Activated naive CD8-positive, alpha-beta T cell treated with anti-CD3 and anti-CD28 coated beads, Interleukin-2, amount 50 U/mL, for 16 hours (primary cell): Measurements from ENCODE around the gene RNF207.

Source experiments
- DNase-seq: peaks from one replicate; pipeline ENCODE4 v3.0.0-alpha.2; 2020; ENCODE audit warnings: low read depth, low spot score

RNF207 gene

GRCh38 chr1:6248161-6248776, 42.4 kb downstream of the RNF207 start:
- DNase-seq, result no peak

DNA sequence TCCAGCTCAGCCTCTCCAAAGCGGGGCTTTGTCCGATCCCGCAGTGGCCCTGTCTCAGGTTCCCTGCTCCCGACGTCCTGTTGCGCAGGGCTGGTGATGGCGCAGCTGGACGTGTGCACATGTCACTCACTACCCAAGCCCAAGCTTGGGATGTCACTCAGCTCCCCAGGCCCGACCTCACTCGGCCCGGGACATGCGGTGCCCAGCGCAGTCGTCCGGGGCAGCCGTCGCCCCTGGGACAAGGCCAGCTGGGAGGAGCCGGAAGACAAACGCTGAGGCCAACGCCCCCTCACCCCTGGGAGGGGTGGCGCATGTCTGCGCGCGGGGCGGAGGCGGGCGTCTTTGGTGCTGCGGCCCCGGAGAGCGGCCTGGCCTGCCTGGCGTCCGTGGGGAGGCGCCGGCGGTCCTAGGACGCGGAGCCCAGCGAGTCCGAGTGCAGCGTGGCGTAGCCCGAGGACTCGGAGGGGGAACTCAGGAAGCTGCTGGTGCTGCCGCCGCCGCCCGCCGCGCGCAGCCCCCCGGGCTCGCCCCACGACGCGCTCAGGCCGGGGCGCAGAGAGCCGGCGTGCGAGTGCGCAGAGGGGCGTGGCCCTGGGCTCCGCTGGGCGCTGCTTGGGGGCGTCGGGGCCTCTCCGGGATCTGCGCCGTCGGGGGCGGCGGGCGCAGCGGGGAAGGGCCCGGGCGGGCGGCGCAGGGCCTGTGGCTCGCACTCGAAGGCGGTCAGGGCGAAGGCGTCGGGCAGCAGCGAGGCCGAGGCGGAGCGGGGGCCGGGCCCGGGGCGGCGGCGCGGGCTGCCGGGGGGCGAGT, 43.2 kb downstream of the RNF207 start:
- DNase-seq, result no peak

DNA sequence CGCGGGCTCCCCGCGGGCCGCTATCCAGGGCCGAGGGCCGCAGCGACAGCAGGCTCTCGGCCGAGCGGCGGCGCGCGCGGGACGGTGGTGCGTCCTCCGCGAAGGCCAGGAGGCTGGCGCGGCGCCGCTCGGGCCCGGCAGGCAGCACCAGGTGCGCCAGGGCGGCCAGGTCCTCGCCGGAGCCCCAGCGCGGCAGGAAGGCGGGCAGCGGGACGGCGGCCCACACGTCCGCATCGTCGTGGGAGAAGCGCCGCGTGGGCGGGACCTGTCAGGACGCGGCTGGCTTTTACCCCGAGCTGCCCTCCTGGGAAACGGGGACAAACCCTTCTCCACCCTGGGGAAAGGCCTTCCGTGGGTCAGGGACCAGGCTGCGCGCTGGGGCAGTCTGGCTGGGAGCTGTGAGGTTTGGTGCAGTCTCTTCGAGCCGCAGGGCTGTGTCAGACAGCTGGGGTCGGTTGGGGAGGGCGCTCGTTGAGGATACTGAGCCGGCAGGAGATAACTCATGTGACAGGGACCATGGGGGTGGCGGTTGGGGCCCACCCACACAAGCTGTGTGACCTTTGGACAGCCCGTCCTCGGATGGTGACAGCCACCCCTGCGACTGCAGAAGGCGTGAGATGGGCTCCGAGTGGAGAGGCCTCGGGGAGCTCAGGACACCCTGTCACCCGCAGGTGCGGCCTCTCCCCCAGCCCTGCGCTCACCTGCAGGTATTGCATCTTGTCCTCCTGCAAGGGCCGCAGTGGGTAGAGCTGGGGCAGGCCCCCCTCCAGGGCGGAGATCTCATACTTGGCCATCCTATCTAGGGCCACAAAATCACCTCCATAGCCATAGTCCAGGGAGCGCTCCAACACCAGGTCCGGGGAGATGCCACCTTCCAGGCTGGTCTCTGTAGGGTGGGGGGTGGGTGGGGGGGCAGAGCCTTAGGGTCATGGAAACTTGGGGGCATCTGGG, 44.1 kb downstream of the RNF207 start:
- no peak for DNase-seq

DNA sequence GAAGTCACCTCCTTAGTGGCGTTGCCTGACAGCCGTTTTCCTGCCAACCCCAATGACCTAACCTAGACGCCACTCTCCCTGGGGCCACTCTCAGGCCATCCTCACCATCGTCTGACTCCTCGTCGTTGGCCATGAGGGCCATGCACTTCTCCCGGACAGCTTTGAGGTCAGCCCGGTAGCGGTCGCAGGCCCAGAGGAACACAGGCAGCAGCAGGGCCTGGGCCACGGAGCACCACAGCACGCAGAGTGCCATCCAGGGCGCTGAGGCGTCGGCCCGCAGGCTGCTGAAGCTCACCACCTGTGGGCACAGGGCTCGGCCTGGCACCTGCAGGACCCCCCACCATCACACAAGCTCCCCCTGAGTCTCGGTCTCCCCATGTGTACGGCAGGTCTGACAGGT, 45.3 kb downstream of the RNF207 start:
- DNase-seq, result no peak

DNA sequence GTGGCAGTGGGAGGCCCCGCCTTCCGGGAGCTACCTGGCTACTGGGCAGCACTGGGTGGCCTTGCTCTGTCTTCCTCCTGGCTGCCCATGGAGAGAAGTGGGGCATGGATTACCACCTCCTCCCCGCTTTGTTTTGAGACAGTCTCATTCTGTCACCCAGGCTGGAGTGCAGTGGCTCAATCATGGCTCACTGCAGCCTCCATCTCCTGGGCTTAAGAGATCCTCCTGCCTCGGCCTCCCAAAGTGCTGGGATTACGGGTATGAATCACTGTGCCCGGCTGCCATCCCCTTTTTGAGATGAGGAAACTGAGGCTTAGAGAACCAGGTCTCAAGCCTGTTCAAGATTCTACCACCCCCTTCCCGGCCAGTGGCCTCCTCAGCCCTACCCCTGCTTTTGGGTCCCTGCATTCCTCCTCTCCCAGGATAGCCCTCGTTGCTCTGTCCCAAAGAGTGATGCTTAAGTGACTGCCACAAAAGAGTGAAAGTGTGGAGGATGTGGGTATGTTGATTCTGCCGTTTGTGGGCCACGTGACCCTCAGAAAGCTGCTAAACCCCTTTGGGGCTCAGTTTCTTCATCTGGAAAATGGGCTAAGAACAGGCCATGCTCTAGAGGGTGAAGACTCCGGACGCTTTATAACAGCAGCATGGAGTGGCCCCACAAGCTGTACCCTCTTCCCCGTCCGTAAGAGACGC, 45.9 kb downstream of the RNF207 start:
- no peak for DNase-seq

DNA sequence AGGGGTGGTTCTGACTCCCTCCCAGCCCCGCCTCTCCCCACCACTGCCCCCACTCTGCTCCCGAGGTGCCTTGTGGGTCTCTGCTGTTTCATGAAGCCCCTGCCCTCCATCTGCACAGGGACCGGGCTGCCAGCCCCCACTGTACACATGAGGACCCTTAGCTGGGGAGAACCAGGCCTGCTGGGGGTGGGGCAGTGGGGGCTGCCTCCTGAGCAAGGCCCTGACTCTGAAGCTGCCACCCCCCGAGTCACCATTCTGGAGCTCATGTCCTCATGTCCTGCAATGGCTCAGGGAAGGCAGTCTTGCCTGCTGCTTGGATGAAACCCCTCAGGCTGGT, 46.4 kb downstream of the RNF207 start:
- no peak for DNase-seq

DNA sequence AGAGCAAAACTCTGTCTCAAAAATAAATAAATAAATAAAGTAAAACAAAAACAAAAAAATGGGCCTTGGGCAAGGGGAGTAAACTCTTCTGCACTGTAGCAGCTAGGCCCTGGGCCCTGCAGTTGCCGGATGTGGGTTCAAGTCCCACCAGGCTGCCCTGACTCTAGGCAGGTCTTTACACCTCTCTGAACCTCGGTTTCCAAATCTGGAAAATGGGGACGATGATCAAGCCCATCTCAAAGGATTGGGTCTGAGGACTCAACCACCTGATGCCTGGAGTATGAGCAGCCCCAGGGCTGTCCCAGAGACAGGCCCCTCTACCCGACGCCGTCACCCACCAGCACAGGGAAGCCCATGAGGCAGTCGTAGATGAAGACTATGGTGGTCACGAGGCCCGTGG, 47.5 kb downstream of the RNF207 start:
- DNase-seq, result no peak

DNA sequence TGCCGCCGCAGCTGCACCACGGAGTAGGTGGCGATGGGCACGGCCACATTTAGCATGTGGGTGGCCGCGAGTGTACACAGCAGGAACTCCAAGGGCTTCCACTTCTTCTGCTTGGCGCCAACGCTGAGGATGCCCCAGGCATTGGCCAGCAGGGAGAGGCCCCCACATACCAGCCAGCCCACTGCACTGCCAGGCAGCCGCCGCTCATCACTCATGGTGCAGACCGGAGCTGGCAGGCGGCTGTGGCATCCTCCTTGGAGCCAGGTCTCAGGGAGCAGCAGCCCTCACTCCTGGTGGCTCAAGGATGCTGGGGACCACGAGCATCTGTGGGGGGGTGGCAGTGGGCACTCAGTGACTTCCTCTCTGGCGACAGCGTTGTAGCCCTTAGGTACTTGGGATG, 48.8 kb downstream of the RNF207 start:
- no peak for DNase-seq

- DNase-seq, result no peak
These were observed 50.7 kb downstream of the RNF207 start for GRCh38 chr1:6256645-6257044.

GRCh38 chr1:6257541-6258069, 51.7 kb downstream of the RNF207 start:
- no peak for DNase-seq

GRCh38 chr1:6258675-6259074, 52.8 kb downstream of the RNF207 start:
- no peak for DNase-seq

GRCh38 chr1:6259491-6260362, 53.8 kb downstream of the RNF207 start:
- DNase-seq, result peak; percentile 59

DNA sequence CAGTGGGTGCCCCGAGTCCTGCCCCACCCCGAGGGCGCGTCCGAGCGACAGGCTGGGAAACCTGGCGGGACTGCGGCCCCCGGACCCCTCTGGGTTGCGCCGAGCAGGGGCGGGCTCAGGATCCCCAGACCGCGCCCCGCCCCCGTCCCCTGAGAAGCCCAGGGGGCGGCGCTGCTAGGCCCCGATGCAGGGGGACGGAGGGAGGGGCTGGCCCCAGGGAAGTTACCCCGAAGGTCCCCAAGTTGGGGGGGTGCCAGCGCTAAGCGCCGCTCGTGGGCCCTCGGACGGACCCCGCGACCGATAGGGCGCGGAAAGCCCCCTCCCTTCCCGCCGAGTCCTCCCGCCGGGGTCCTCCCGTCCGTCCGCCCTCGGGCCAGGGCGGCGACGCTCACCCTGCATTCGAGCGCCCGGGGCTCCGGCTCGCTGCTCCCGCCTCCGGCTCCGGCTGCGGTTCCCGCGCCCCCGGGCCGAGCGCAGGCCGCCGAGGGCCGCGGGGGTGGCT, 54.6 kb downstream of the RNF207 start:
- DNase-seq, result no peak

DNA sequence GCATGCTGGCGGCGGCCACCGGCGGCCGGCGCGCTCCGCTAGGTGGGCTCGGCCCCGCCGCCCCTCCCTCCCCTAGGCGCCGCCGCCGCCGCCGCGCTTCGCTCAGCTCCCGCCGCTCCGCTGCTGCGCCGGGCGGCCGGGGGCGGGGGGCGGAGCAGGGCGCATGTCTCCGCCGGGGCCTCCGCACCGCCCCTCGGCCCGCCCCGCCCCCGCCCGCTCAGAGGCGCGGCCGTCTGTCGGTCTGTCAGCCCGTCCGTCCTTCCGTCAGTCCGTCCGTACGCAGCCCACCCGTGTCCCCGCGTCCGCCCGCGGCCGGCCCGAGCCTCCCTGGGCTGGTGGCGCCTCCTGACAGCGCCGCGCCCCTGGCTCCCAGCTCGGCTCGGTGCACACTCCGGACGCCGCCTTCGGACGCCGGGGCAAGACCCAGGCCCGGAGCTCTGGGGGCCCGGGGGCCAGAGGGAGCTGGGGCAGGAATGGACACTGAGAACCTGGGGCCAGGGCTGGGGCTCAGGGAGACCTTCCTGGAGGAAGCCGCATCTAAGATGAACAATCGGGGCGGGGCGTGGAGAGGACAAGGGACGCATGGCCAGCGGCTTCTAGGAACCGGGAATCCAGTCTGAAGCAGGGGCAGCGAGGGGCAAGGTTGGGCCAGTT, 55.2 kb downstream of the RNF207 start, which contains the start of gene GPR153:
TSS of gene GPR153 (minus strand) at position 138 of the 654 bp plus-strand sequence. CDS start 6,193 bp downstream, outside the sequence.
- no peak for DNase-seq

DNA sequence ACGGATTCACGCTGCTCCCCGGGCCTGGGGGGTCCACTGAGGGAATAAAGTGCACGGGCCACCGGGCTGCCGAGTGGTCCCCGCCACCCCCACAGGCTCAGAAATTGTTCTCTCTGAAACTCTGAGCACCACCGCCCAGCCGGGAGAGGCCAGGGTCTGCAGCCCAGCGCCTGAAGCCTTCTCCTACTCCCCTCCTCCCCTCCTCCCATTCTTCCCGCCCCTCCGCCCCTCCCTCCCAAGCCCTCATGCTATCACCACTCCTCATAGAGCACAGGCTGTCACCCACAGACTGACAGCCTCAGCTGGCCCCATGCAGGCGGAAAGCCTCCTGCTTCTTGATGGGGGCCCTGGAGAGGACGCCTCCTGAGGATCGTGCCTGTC, 55.7 kb downstream of the RNF207 start:
- DNase-seq, result no peak

DNA sequence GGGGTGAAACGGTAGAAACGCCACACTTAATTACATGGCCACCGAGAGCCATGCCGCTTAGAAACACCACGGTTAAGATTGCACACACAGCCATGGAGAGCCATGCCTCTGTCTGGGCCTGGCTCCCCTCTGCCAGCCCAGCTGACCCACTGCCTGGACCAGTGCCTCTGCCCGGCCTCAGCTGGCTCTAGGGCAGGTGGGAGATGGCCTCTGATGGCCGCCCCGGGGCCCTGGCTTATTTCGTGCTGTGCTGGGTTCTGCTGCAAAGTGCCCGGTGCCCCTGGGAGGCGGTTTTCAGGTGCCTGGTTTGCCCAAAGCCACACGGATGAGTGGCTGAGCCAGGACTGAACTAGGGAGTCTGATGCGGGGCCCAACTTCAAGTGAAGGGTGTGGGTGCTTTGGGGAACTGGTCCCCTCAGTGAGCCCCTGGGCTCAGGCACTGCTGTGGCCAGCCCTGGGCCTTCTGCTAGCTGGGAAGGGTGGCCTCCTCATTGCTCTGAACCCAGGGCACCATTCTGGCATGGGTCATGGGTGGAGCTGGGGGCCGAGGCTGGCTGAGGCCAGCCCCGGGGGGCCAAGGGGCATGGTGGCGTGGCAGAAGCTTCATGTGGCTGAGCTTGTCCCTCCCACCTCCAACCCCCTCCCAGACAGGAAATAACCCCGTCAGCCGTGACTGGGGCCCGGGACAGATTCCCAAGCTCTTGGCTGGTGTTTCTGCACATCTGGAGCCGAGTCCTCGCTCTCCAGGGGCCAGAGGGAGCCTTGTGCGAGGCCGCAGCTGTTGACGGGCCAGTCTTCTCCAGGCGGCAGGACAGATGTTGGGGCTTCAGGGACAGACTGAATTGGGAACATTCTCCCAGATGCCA, 56.9 kb downstream of the RNF207 start:
- no peak for DNase-seq

DNA sequence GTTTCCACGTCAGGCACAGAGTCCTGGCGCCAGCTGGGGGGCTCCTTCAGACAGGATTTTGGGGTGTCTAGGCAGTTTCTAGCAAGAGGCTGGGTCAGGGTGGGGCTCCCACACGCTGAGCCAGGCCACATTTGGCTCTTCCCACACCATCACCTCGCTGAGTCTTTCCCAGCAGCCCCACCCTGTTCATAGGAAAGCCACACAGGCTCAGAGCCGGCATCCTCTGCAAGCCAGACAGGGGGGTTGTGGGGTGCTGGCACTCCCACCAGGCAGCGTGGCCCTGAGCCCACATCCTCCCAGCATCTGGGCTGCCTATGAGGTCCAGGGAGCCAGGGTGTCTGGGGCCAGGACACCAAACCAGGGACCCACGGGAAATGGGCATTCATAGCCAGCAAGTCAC, 57.8 kb downstream of the RNF207 start:
- DNase-seq, result no peak

GRCh38 chr1:6265151-6265550, 59.2 kb downstream of the RNF207 start:
- no peak for DNase-seq

GRCh38 chr1:6266641-6267040, 60.7 kb downstream of the RNF207 start:
- DNase-seq, result no peak
